K562 (cell line): ENCODE data around the gene KCNAB1. TPM values are rescaled to one million over a fixed set of nuclear protein-coding genes. Genes with fewer than 3 reads are reported as not detected.

Source experiments
- CHCHD3 ChIP-seq: fragments of 250-450 bp; sonication (Bioruptor Pico); IDR thresholded peaks from 2 replicates; pipeline ENCODE4 v2.1.2; 2022; ENCODE audit warnings: mild to moderate bottlenecking
- COPS2 ChIP-seq: fragments of 450-650 bp; conservative IDR thresholded peaks from 2 replicates; pipeline ENCODE4 v1.6.1; 2016; ENCODE audit warnings: mild to moderate bottlenecking, moderate library complexity
- E2F4 ChIP-seq: sonication (generic); formaldehyde crosslinking; IDR thresholded peaks from 2 replicates; pipeline ENCODE4 v1.8.0; 2022; ENCODE audit warnings: mild to moderate bottlenecking, low read depth, missing genetic modification reagents
- ELF4 ChIP-seq: fragments of 450-650 bp; formaldehyde crosslinking; IDR thresholded peaks from 2 replicates; pipeline ENCODE4 v1.4.0; 2022; ENCODE audit warnings: missing genetic modification characterization
- FOS ChIP-seq: IDR thresholded peaks from 3 replicates; pipeline ENCODE4 v1.6.1; 2011; ENCODE audit not compliant: insufficient read length; ENCODE audit errors: extremely low read depth
- HNRNPK ChIP-seq: fragments of 200-400 bp; formaldehyde crosslinking; IDR thresholded peaks from one replicate; pipeline ENCODE4 v1.6.1; 2018; ENCODE audit warnings: mild to moderate bottlenecking, low read depth, low read length; ENCODE audit not compliant: poor library complexity, severe bottlenecking
- ILF3 ChIP-seq: fragments of 450-650 bp; IDR thresholded peaks from 2 replicates; pipeline ENCODE4 v1.6.1; 2018; ENCODE audit warnings: antibody characterized with exemption, mild to moderate bottlenecking, moderate library complexity, borderline replicate concordance
- KAT8 ChIP-seq: fragments of 450-650 bp; IDR thresholded peaks from 2 replicates; pipeline ENCODE4 v1.6.1; 2016; ENCODE audit warnings: low read depth, mild to moderate bottlenecking
- KDM4B ChIP-seq, 2 experiments: fragments of 450-650 bp in 1 of 2; sonication (generic) in 1 of 2; IDR thresholded peaks; 2 replicates each; pipeline ENCODE4 v1.6.1; 2016 to 2017; ENCODE audit warnings: borderline replicate concordance in 2 of 2, antibody characterized with exemption in 1 of 2, low read depth in 1 of 2, mild to moderate bottlenecking in 1 of 2
- MCM5 ChIP-seq: fragments of 450-650 bp; IDR thresholded peaks from 2 replicates; pipeline ENCODE4 v1.6.1; 2016; ENCODE audit warnings: low read depth
- SREBF2 ChIP-seq: sonication (generic); formaldehyde crosslinking; IDR thresholded peaks from 2 replicates; pipeline ENCODE4 v1.4.0; 2020; ENCODE audit warnings: mild to moderate bottlenecking, missing genetic modification reagents
- ZMIZ1 ChIP-seq, 2 experiments: fragments of 150-350 bp in 1 of 2; IDR thresholded peaks; 2 replicates each; pipeline ENCODE4 v1.6.1; 2012 to 2016; ENCODE audit warnings: low read depth in 2 of 2, low read length in 2 of 2, mild to moderate bottlenecking in 1 of 2, moderate library complexity in 1 of 2
- ZNF140 ChIP-seq: fragments of 250-450 bp; sonication (Bioruptor Pico); IDR thresholded peaks from 2 replicates; pipeline ENCODE4 v1.8.0; 2021; ENCODE audit warnings: moderate library complexity, mild to moderate bottlenecking, inconsistent platforms
- ZNF165 ChIP-seq: fragments of 250-450 bp; sonication (Bioruptor Pico); IDR thresholded peaks from 2 replicates; pipeline ENCODE4 v1.4.0; 2020; ENCODE audit warnings: borderline replicate concordance
- ZNF668 ChIP-seq: fragments of 250-450 bp; sonication (Bioruptor Pico); IDR thresholded peaks from 2 replicates; pipeline ENCODE4 v1.8.0; 2022; ENCODE audit warnings: mild to moderate bottlenecking, inconsistent platforms
- ZNF696 ChIP-seq: fragments of 250-450 bp; sonication (Bioruptor Pico); conservative IDR thresholded peaks from 2 replicates; pipeline ENCODE4 v1.4.0; 2020; ENCODE audit warnings: mild to moderate bottlenecking, moderate library complexity
- polyA plus RNA-seq, 8 experiments: library from polyadenylated mRNA; depleted of rRNA in 4 of 8; stranded (reverse) in 5 of 8; unstranded in 3 of 8; fragments of >200 nt; fragmentation: Nextera tagmentation in 2 of 8; fragmentation: Illumina TruSeq in 1 of 8; extraction: Ambion mirVana in 2 of 8; extraction: Trizol in 1 of 8; gene quantifications; 2 replicates each; pipeline versions ENCODE4 v1.2.1 to v1.2.3, GENCODE V29; 2011 to 2014; ENCODE audit warnings: inconsistent platforms in 1 of 8, missing spikeins in 1 of 8
- total RNA-seq, 7 experiments: library from RNA; depleted of rRNA in 6 of 7; stranded (reverse); fragments of >200 nt in 6 of 7; fragmentation: Illumina TruSeq in 2 of 7; extraction: Trizol in 2 of 7; gene quantifications; 2 replicates each; pipeline versions ENCODE4 v1.2.1 to v1.2.3, GENCODE V29; 2011 to 2021; ENCODE audit warnings: low replicate concordance in 1 of 7
- TF ChIP-seq, protein P1 (sequence below): fragments of 450-650 bp; IDR thresholded peaks from 2 replicates; pipeline ENCODE4 v1.6.1; 2016; ENCODE audit warnings: low read depth, mild to moderate bottlenecking, moderate library complexity
- TF ChIP-seq, protein P2 (sequence below): IDR thresholded peaks from 3 replicates; pipeline ENCODE4 v1.6.1; 2011; ENCODE audit warnings: borderline replicate concordance, mild to moderate bottlenecking, moderate library complexity; ENCODE audit not compliant: insufficient read length; ENCODE audit errors: extremely low read depth

The KCNAB1 gene
- total and polyA plus RNA-seq, 9 of the 15 experiments (the other 6 are each of a cell fraction or from before 2014, with no cell fraction given) = 0.14 to 1.2 (median 0.51) TPM

- TF ChIP-seq HNRNPK = no peak
- no peak for TF ChIP-seq COPS2
- TF ChIP-seq FOS = peak; percentile 93
- TF ChIP-seq ZNF668 = no peak
- TF ChIP-seq ELF4 (CRISPR knock-in tag) = peak; percentile 92
- no peak for TF ChIP-seq CHCHD3
- TF ChIP-seq ZMIZ1 (IDR thresholded peaks at IDR 0.05; ENCODE audit: low read depth in 2 of 2, low read length in 2 of 2) = no peak
- TF ChIP-seq MCM5 = no peak
- TF ChIP-seq ILF3 = no peak
- TF ChIP-seq ZNF696 (CRISPR knock-in tag) = no peak
- TF ChIP-seq KAT8 = no peak
- no peak for TF ChIP-seq E2F4 (CRISPR knock-in tag)
- TF ChIP-seq KDM4B (IDR thresholded peaks at IDR 0.05; ENCODE audit: borderline replicate concordance in 2 of 2, low read depth in 1 of 2) = no peak; a peak in 1 of 4 replicates
- TF ChIP-seq ZNF140 (CRISPR knock-in tag) = no peak
- no peak for TF ChIP-seq ZNF165 (CRISPR knock-in tag)
- no peak for TF ChIP-seq SREBF2
- TF ChIP-seq, protein P1, sequence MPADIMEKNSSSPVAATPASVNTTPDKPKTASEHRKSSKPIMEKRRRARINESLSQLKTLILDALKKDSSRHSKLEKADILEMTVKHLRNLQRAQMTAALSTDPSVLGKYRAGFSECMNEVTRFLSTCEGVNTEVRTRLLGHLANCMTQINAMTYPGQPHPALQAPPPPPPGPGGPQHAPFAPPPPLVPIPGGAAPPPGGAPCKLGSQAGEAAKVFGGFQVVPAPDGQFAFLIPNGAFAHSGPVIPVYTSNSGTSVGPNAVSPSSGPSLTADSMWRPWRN = no peak
- TF ChIP-seq, protein P2, sequence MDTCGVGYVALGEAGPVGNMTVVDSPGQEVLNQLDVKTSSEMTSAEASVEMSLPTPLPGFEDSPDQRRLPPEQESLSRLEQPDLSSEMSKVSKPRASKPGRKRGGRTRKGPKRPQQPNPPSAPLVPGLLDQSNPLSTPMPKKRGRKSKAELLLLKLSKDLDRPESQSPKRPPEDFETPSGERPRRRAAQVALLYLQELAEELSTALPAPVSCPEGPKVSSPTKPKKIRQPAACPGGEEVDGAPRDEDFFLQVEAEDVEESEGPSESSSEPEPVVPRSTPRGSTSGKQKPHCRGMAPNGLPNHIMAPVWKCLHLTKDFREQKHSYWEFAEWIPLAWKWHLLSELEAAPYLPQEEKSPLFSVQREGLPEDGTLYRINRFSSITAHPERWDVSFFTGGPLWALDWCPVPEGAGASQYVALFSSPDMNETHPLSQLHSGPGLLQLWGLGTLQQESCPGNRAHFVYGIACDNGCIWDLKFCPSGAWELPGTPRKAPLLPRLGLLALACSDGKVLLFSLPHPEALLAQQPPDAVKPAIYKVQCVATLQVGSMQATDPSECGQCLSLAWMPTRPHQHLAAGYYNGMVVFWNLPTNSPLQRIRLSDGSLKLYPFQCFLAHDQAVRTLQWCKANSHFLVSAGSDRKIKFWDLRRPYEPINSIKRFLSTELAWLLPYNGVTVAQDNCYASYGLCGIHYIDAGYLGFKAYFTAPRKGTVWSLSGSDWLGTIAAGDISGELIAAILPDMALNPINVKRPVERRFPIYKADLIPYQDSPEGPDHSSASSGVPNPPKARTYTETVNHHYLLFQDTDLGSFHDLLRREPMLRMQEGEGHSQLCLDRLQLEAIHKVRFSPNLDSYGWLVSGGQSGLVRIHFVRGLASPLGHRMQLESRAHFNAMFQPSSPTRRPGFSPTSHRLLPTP = no peak
Observed at GRCh38 chr3:156554842-156555687, 434.7 kb downstream of the KCNAB1 start, which contains the start of gene SSR3 (continued).
